IgD-negative memory B cell (primary cell): Measurements from ENCODE around the gene RNASET2. TPM values are rescaled to one million over a fixed set of nuclear protein-coding genes. Genes with fewer than 3 reads are reported as not detected.
"Not testable (repeated sequence)": the region's sequence is repeated elsewhere in the genome, so short reads cannot be mapped to it uniquely, and the experiment has no call there.

ENCODE experiments used
- H3K27ac Mint-ChIP-seq, 3 donors: one replicate each; pipeline ENCODE4 v1.8.0; 2020 to 2022; ENCODE audit warnings: mild to moderate bottlenecking in 3 of 3, mixed read lengths in 3 of 3, moderate library complexity in 1 of 3
- H3K27me3 Mint-ChIP-seq: one replicate; pipeline ENCODE4 v1.8.0; 2021; ENCODE audit warnings: mixed read lengths
- H3K36me3 Mint-ChIP-seq: one replicate; pipeline ENCODE4 v1.8.0; 2020; ENCODE audit warnings: mild to moderate bottlenecking, mixed read lengths
- H3K4me1 Mint-ChIP-seq, 3 donors: one replicate each; pipeline ENCODE4 v1.8.0; 2020 to 2022; ENCODE audit warnings: mixed read lengths in 3 of 3, mild to moderate bottlenecking in 1 of 3
- H3K4me3 Mint-ChIP-seq, 4 donors: one replicate each; pipeline ENCODE4 v1.8.0; 2020 to 2022; ENCODE audit warnings: mild to moderate bottlenecking in 4 of 4, mixed read lengths in 4 of 4, moderate library complexity in 3 of 4
- H3K9me3 Mint-ChIP-seq, 3 donors: one replicate each; pipeline ENCODE4 v1.8.0; 2020 to 2021; ENCODE audit warnings: mixed read lengths in 3 of 3, mild to moderate bottlenecking in 1 of 3
- polyA plus RNA-seq: library from polyadenylated mRNA; unstranded; fragments of 300-500 nt; fragmentation: Illumina TruSeq; gene quantifications from one replicate; pipeline ENCODE4 v1.2.3, GENCODE V29; 2021

Gene RNASET2
- polyA plus RNA-seq, 1 donor from 2014 or later: 708 TPM

DNA sequence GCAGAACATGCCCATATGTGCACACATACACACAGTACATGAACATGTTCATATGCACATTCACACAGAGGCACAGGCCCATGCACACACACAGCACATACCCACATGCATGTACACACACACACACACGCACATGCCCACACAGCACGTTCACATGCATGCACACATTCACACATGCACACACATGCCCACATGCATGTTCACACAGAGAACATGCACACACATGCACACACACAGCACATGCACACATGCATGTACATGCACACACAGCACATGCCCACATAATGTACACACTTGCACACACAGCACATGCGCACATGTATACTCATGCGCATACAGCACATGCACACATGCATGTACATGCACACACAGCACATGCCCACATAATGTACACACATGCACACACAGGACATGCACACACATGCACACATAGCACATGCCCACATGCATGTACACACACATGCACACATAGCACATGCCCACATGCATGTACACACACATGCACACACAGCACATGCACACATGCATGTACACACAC, 25.9 kb downstream of the RNASET2 start:
- Mint-ChIP-seq H3K27me3 (no peaks in the 10 kb centered on the region), H3K36me3 (peaks cover 11% of the 10 kb centered on the region), H3K9me3 (no peaks in the 10 kb centered on the region), H3K4me1 (peaks cover 11 to 26% (median 18%) of the 10 kb centered on the region in 3 donors), H3K4me3 (peak overlapping the region in 1 of 4 donors; percentile 70), H3K27ac (peak overlapping the region in 2 of 3 donors; percentile 56 to 59)

DNA sequence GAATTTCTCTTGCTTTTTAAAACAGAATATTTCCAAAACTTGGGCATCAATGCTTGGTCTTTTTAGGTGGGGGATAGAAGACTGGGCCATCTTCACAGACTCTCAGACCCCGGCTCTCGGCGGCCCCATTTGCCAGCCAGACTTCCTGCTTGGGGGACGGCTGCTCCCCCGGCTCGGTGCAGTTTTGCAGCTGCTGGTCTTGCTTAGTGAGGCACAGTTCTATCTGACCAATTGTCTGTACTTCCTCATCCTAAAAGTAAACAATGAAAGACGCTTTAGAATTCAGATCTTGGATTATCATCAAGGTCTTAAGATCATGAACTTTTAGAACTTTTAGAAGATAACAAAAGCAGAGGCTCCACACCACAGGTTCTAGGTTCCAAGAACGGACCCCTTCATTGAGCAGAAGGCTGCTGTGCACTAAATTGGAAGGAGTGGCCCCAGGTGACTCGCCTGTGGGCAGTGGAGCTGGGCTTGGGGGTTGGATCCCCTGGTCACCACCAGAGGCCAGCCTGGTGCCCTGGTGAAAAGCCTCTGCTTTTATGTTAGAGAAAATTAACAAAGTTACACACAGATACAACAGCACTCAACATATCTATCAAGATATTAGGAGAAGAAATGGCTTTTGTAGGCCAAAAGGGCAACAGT, 26.7 kb downstream of the RNASET2 start:
- Mint-ChIP-seq H3K9me3 (no peaks in the 10 kb centered on the region), H3K36me3 (peaks cover 10% of the 10 kb centered on the region), H3K4me1 (peaks cover 11 to 26% (median 18%) of the 10 kb centered on the region in 3 donors), H3K4me3 (peak overlapping the region in 3 of 4 donors; percentile 37 to 86 (median 70)), H3K27ac (peak overlapping the region; percentile 80 to 92 (median 91)), H3K27me3 (no peaks in the 10 kb centered on the region)

DNA sequence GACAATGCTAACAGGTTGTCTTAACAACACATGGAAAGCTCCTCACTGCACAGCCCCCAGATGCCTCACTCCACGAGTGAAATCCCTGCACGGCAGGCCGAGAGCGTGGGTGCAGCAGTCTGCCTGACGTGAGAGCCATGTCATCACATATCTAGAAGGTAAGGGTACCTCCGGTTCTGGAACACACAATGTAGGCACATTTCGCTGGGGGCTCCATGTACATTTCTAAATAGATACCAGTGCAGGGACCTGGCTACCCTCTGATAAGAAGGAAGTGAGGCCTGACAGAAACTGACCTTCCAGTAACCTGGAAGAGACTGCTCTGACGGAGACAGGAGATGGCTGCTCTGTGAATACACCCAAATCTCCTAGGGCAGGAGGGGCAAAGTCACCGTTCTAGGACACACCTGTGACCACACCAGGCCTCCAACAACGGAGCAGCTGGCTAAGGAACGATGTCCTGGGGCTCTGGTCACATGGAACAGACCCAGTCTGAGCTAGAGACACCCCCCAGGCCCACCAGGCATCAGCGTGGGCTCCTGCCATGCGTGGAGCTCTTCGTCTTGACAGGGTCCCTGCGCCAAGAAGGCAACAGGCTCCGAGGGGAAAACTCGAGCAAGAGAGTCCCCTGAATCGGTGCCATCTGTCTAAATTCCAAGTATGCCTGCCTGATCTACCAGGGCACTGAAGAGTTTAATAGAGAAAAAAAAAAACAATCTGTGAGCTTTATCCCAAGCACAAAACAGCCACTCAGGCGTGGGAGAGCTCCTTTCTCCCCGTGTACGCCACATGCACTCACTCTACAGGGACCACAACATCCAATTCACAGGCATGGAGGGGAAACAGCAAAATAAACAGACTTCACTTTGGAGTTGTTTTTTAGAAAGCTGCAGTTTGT, 27.5 kb downstream of the RNASET2 start:
- no peaks in the 10 kb centered on the region for H3K9me3 Mint-ChIP-seq
- peak overlapping the region in 3 of 4 donors; percentile 8 to 70 (median 37) for H3K4me3 Mint-ChIP-seq
- no peaks in the 10 kb centered on the region for H3K27me3 Mint-ChIP-seq
- H3K36me3 Mint-ChIP-seq: peaks cover 10% of the 10 kb centered on the region
- H3K27ac Mint-ChIP-seq: peak overlapping the region; percentile 80 to 92 (median 91)
- H3K4me1 Mint-ChIP-seq: peaks cover 11 to 28% (median 18%) of the 10 kb centered on the region in 3 donors

DNA sequence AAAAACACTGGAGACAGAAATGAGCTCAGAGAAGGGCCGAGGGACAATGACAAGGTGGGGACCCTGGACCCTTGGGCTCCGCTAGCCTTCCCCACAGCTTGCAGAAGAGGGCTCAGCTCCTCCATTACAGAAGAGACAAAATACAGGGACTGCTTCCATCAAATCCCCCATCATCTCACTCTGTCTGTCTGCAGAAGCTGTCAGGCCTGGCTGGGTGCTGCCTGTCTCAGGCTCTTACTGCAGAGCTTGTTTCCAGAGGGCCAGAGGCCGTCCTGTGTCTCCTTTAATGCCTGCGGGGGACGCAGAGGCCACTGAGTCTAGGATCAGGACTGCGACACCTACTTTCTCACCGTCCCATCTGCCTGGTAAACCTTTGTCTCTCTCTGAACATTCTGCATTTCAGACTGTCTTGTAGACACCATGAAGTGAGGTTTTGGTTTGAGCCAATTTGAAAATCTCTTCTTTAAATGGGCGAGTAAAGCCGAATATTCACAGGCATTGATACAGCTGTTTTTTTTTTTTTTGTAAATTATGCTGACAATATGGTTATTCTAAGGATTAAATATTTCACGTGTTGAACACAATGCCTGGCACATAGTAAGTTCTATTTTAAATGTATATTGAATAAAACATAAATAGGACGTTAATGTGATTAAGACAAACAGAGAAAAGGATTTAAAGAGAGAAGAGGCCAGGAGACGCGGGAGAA, 28.3 kb downstream of the RNASET2 start:
- no peaks in the 10 kb centered on the region for H3K9me3 Mint-ChIP-seq
- peaks cover 10% of the 10 kb centered on the region for H3K36me3 Mint-ChIP-seq
- peak overlapping the region in 1 of 4 donors; percentile 8 for H3K4me3 Mint-ChIP-seq
- peak overlapping the region; percentile 30 to 91 (median 69) for H3K27ac Mint-ChIP-seq
- peaks cover 11 to 28% (median 18%) of the 10 kb centered on the region in 3 donors for H3K4me1 Mint-ChIP-seq
- no peaks in the 10 kb centered on the region for H3K27me3 Mint-ChIP-seq

DNA sequence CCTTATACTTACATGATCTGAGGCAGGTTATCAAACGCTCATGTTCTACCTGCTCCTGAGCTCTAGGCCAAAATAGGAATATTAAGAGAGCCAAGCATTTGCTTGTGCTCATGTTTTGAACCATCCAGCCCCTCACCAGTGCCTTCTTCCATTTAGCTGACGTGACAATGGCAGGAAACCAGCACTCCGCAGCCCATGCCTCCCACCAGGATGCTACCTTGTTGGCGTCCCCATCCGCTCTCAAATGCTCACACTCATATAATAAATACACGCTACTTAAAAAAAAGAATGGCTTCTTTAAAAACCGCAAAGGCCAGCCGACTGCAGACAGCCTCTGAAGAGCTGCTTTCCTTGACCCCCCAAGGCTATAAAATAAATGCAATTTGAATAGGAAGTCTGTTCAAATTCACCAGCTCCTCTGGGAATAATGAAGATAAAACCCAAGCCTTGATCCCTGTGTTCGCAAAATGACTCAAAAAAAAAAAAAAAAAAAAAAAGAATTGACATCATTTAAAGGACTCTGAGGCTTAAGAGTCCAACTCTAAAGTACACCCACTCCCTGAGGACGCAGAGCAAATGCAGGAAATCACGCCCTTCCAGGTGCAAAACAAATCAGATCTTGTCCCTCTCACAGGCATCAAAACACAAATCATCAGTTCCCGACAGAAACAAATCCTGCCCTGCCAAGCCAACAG, 29.0 kb downstream of the RNASET2 start:
- no peak overlapping the region for H3K4me3 Mint-ChIP-seq
- H3K9me3 Mint-ChIP-seq: no peaks in the 10 kb centered on the region
- H3K27ac Mint-ChIP-seq: peak overlapping the region in 2 of 3 donors; percentile 30 to 69
- peaks cover 11 to 28% (median 18%) of the 10 kb centered on the region in 3 donors for H3K4me1 Mint-ChIP-seq
- H3K27me3 Mint-ChIP-seq: no peaks in the 10 kb centered on the region
- H3K36me3 Mint-ChIP-seq: peaks cover 10% of the 10 kb centered on the region

DNA sequence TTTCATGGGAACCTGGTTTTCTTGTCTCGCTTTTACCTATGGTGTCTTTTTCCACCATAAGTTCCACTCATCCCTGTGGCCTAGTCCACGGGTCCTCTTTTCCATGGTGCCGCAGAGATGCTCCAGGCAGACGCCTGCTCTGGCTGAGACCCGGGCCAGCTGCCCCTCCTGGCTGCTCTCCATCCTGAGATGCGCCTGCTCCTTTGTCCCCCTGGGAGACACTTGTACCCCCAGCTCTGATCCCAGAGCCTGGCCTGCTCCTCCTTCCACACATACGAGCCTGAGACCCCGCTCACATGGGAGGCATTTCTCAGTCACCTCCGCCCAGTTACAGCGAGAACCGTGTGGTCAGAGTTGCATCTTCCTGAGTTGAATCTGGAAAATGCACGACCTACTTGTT, 29.6 kb downstream of the RNASET2 start:
- Mint-ChIP-seq H3K27ac (peak overlapping the region in 1 of 3 donors; percentile 30), H3K4me1 (peaks cover 12 to 25% (median 15%) of the 10 kb centered on the region in 3 donors), H3K4me3 (no peak overlapping the region), H3K36me3 (peaks cover 9% of the 10 kb centered on the region), H3K27me3 (no peaks in the 10 kb centered on the region), H3K9me3 (no peaks in the 10 kb centered on the region)

DNA sequence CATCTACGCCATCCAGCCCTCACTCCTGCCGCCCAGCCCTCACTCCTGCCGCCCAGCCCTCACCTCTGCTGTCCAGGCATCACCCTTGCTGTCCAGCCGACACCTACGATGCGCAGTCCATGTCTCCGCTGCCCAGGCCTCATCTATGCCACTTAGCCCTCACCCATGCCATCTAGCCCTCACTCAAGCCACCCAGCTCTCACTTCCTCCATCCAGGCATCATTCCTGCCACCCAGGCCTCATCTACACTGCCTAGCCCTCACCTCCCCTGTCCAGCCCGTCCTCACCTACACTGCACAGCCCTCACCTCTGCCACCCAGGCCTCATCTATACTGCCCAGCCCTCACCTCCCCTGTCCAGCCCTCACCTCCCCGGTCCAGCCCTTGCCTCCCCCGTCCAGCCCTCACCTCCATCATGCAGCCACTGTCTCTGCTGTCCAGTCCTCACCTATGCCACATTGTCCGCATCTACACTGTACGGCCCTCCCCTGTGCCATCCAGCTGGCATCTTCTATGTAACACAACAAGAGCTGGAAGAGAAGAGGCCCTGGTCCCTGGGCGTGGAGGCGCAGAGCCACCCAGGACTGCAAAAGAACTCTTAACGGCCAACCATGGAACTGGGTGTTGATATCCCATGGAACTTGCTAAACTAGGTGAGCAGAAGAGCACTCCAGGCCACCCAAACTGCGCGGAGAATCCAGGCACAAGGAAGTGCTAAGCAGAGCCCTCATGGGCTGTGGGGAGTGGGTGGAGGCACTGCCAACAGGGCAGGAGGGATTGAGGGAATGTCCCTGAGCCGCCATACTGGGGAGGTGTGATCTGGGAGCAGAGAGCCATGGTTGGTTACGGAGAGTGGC, 31.0 kb downstream of the RNASET2 start:
- no peaks in the 10 kb centered on the region for H3K9me3 Mint-ChIP-seq
- no peak overlapping the region for H3K4me3 Mint-ChIP-seq
- H3K27me3 Mint-ChIP-seq: no peaks in the 10 kb centered on the region
- H3K36me3 Mint-ChIP-seq: peaks cover 4% of the 10 kb centered on the region
- peaks cover 11 to 17% (median 14%) of the 10 kb centered on the region in 3 donors for H3K4me1 Mint-ChIP-seq
- H3K27ac Mint-ChIP-seq: peak overlapping the region in 2 of 3 donors; percentile 31 to 50

DNA sequence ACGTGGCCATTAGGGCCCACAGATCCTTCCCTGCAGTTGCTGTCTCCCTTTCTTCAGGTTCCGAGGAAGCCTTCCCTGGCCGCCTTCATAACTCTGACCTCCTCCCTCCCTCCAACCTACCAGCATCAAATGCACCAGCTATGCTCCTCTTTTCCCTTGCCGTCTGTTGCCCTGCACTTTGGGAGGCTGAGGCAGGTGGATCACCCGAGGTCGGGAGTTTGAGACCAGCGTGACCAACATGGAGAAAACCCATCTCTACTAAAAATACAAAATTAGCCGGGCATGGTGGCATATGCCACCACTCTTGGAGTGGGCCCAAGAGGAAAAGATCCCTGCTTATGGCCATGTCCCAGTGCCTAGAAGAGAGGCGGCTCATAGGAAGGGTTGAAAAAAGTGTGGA, 31.8 kb downstream of the RNASET2 start:
- Mint-ChIP-seq H3K27ac (peak overlapping the region in 1 of 3 donors; percentile 27), H3K4me1 (peaks cover 5 to 9% (median 8%) of the 10 kb centered on the region in 3 donors), H3K4me3 (no peak overlapping the region), H3K9me3 (no peaks in the 10 kb centered on the region), H3K36me3 (peaks cover 4% of the 10 kb centered on the region), H3K27me3 (no peaks in the 10 kb centered on the region)

DNA sequence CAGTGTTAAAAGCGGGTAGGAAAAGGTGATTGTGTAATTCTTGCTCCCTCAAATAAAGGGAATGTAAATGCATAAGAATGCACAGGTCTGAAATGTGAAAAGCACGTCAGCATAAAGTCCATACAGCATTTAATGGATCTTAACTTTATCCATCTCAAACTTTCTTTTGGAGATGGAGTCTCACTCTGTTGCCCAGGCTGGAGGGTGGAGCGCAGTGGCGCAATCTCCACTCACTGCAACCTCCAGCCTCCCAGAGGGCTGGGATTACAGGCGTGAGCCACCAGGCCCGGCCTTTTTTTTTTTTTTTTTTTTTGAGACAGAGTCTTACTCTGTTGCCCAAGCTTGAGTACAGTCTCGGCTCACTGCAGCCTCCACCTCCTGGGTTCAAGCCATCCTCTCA, 33.4 kb downstream of the RNASET2 start:
- Mint-ChIP-seq H3K9me3 (no peaks in the 10 kb centered on the region), H3K4me1 (peaks cover 2 to 5% (median 4%) of the 10 kb centered on the region in 3 donors), H3K36me3 (peaks cover 3% of the 10 kb centered on the region), H3K4me3 (no peak overlapping the region), H3K27me3 (no peaks in the 10 kb centered on the region), H3K27ac (no peak overlapping the region)

DNA sequence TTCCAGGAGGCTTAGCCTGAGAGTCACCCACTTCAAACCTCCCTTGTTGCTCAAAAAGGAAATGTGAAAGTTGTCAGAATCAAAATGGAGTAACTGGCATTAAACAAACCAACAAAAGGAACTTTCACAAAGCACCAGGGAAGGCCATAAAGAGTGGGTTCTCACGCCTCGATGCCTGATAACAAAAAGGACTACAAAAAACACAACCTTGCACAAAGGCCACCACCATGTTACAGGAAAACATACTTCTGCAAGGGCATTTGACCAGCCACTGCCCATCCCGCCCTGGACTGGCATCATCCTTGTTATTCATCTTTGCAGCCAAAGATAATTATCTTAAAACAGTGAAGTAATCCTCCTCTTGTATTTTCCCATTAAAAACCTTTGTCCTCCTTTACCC, 34.8 kb downstream of the RNASET2 start:
- no peak overlapping the region for H3K4me3 Mint-ChIP-seq
- H3K36me3 Mint-ChIP-seq: no peaks in the 10 kb centered on the region
- H3K27me3 Mint-ChIP-seq: no peaks in the 10 kb centered on the region
- H3K4me1 Mint-ChIP-seq: peaks cover 2 to 5% (median 4%) of the 10 kb centered on the region in 3 donors
- no peaks in the 10 kb centered on the region for H3K9me3 Mint-ChIP-seq
- H3K27ac Mint-ChIP-seq: no peak overlapping the region

DNA sequence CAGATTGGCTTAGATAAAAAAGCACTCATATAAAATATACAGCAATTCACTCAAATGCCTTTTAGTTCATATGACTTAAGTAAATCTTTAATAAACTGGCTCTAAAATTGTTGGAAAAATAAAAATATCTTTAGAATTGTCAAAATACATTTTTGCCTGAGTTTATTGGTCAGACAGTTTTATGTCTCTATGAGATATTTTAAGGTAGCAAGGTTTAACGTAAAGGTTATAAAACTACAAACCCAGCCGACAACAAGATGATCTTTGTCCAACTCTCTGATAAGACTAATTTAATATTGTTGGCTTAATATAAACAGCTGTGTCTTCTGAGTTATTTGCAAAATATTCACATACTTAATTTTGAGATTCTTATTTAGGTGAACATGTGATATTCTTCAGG, 39.5 kb downstream of the RNASET2 start:
- Mint-ChIP-seq H3K4me1 (peaks cover 6 to 11% (median 8%) of the 10 kb centered on the region in 3 donors), H3K4me3 (no peak overlapping the region), H3K9me3 (peaks cover 0 to 5% (median 2%) of the 10 kb centered on the region in 3 donors), H3K27ac (no peak overlapping the region), H3K36me3 (peaks cover 2% of the 10 kb centered on the region), H3K27me3 (no peaks in the 10 kb centered on the region)

DNA sequence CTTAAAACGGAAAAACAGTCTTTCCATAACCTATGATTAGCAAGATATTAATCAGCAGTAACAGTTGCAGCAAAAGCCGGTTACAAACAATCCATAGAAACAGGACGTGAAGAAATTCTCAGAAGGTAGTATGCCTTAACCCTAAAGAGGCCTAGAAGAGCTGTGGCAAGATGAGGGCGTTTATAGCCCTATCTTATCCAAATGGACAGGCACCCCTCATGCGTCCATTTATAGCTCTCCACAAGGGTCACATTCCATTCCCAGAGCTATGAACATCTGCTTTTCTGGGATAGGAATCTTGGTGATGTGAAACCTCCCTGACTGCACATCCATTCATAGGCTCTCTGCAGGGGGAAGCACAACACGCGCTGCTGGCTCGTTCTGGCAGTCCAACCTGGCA, 40.9 kb downstream of the RNASET2 start:
- H3K9me3 Mint-ChIP-seq: not testable (repeated sequence)

DNA sequence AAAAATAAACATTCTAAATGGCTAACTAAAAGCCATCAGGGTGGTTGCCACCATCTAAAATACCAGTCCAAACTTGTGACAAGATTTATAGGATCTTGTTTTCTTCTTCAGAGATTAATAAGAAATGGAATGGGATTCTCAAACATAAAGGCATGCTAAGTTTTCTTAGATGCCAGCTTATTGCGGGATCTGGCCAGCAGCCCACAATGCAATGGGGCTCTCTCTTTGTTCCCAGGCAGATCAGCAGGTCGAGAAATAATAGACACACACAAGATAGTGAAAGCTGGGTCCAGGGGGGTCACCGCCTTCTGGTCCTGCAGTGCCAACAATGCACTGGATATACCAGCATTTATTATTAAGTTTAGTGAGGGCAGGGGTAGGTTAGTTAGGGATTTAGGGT, 41.4 kb downstream of the RNASET2 start:
- not testable (repeated sequence) for H3K27me3 Mint-ChIP-seq, H3K27ac Mint-ChIP-seq, H3K36me3 Mint-ChIP-seq, H3K9me3 Mint-ChIP-seq, H3K4me3 Mint-ChIP-seq
- H3K4me1 Mint-ChIP-seq: peaks cover 10 to 14% (median 12%) of the 10 kb centered on the region in 3 donors

More for the DNA sequence above, 40.9 kb downstream of the RNASET2 start:
- not testable (repeated sequence) for H3K27me3 Mint-ChIP-seq, H3K4me3 Mint-ChIP-seq, H3K27ac Mint-ChIP-seq, H3K36me3 Mint-ChIP-seq
- peaks cover 11 to 14% (median 12%) of the 10 kb centered on the region in 3 donors for H3K4me1 Mint-ChIP-seq
